ENCODE measurements around the gene F11R. TPM values are rescaled to one million over a fixed set of nuclear protein-coding genes. Genes with fewer than 3 reads are reported as not detected.

F11R gene
- total RNA-seq, 2 experiments from 2014 or later: 13.5 to 25.0 TPM

DNA sequence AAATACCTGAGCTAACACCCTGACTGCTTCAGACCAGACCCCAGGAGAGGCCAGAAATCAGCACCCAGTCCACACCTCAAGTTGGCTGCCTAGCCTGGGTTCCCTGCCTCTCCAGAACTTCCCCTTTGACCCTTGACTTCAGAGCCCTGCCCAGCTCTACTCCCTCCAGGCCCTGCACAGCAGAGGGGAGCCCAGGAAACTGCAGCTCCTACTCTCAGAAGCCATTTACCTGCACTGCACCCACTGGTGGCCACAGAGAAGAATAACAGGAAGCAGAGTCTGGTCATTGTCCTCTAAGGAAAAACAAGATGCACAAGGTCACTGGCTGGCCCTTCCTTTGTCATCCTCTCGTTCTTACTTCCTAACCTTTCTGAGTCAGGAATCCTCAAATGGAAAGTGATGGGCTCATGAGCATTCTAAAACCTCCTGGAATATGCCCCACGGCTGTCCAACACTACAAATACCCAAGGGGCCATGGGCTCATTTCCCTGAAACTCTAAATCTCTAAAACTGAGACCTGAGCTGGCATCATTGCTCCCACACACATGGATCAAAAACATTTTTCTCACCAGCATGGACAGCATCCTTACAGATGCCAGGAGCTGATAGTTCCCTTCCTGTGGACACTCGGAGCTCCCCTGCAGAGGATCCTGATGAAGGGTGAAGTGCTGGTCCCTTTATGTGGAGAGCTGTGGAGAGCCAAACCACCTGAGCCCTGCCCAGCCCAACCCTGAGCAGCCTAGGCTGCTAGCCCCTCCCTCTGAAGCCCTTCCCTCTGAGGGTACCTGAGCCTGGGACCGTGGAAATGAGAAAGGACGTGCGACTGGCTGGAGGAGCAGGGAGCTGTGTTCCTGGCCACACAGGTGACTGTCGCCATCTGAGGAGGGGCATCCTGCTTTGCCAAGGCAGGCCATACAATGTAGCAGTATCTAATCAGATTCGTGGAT lies 66.5 kb downstream of the F11R start, which contains the start of gene ITLN2:
Gene ITLN2, minus strand, starts transcription at position 652 of the 947 bp plus-strand sequence. Its CDS starts 68 bp downstream, at position 584.
- peak within 1 kb of the TSS; percentile 60 for H2AFZ ChIP-seq (ENCODE audit: low read length)
- H4K20me1 ChIP-seq (ENCODE audit: insufficient read depth, low read length): no peaks in the 10 kb centered on the region
- TF ChIP-seq EZH2phosphoT487 (IDR thresholded peaks at IDR 0.05; ENCODE audit: borderline replicate concordance, low read depth, low read length): no peak
- TF ChIP-seq, protein P1, sequence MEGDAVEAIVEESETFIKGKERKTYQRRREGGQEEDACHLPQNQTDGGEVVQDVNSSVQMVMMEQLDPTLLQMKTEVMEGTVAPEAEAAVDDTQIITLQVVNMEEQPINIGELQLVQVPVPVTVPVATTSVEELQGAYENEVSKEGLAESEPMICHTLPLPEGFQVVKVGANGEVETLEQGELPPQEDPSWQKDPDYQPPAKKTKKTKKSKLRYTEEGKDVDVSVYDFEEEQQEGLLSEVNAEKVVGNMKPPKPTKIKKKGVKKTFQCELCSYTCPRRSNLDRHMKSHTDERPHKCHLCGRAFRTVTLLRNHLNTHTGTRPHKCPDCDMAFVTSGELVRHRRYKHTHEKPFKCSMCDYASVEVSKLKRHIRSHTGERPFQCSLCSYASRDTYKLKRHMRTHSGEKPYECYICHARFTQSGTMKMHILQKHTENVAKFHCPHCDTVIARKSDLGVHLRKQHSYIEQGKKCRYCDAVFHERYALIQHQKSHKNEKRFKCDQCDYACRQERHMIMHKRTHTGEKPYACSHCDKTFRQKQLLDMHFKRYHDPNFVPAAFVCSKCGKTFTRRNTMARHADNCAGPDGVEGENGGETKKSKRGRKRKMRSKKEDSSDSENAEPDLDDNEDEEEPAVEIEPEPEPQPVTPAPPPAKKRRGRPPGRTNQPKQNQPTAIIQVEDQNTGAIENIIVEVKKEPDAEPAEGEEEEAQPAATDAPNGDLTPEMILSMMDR (conservative IDR thresholded peaks at IDR 0.05; ENCODE audit: low read length): peak; percentile 90
- no peaks in the 10 kb centered on the region for H3K4me1 ChIP-seq (ENCODE audit: insufficient read depth, low read length, poor library complexity, severe bottlenecking)
- no peaks in the 10 kb centered on the region for H3K36me3 ChIP-seq (ENCODE audit: insufficient read depth, low read length)
- peak; percentile 77 for DNase-seq (ENCODE audit: low spot score)
- POLR2A ChIA-PET: interaction anchor here (0.5 to 0.7 kb wide), 2 partner anchors 121 to 929 kb away, joined by 3 read pairs; no protein-coding TSS in a partner anchor
- H3K9me3 ChIP-seq (ENCODE audit: low read length): no peaks in the 10 kb centered on the region
- CTCF ChIA-PET (ENCODE audit: unreplicated experiment): interaction anchor here (1.3 to 5.1 kb wide), 4 partner anchors 33 to 279 kb away, joined by 4 to 52 read pairs (median 6); no protein-coding TSS in a partner anchor
- no peak within 1 kb of the TSS for H3K4me2 ChIP-seq (ENCODE audit: low read length)
- H3K4me3 ChIP-seq (ENCODE audit: low read depth, low read length, poor library complexity, severe bottlenecking): no peak within 1 kb of the TSS
- no peak within 1 kb of the TSS for H3K27ac ChIP-seq (ENCODE audit: low read depth, low read length, poor library complexity, severe bottlenecking)
- BruUV-seq (replicated peaks): no TSS peak
- intact Hi-C loops (cut with micrococcal nuclease; ENCODE audit: unreplicated experiment): loop anchor here (10.0 kb wide), 1 partner anchor 340 kb away; no protein-coding TSS in a partner anchor
- no peaks in the 10 kb centered on the region for H3K9me2 ChIP-seq (ENCODE audit: insufficient read depth, low read length)
- no peaks in the 10 kb centered on the region for H3K79me2 ChIP-seq (ENCODE audit: insufficient read depth, low read depth, low read length)

GRCh38 chr1:160953030-160953429 lies 67.9 kb downstream of the F11R start:
- BruUV-seq (replicated peaks): no TSS peak
- Histone ChIP-seq H3K79me2 (ENCODE audit: insufficient read depth, low read depth, low read length) (no peaks in the 10 kb centered on the region), H4K20me1 (ENCODE audit: insufficient read depth, low read length) (no peaks in the 10 kb centered on the region), H2AFZ (ENCODE audit: low read length) (no peak overlapping the region), H3K4me2 (ENCODE audit: low read length) (no peak overlapping the region), H3K4me1 (ENCODE audit: insufficient read depth, low read length, poor library complexity, severe bottlenecking) (no peaks in the 10 kb centered on the region), H3K4me3 (ENCODE audit: low read depth, low read length, poor library complexity, severe bottlenecking) (no peak overlapping the region), H3K36me3 (ENCODE audit: insufficient read depth, low read length) (no peaks in the 10 kb centered on the region), H3K9me2 (ENCODE audit: insufficient read depth, low read length) (no peaks in the 10 kb centered on the region), H3K27ac (ENCODE audit: low read depth, low read length, poor library complexity, severe bottlenecking) (no peak overlapping the region), H3K9me3 (ENCODE audit: low read length) (no peaks in the 10 kb centered on the region)
- no peak for TF ChIP-seq EZH2phosphoT487 (IDR thresholded peaks at IDR 0.05; ENCODE audit: borderline replicate concordance, low read depth, low read length)
- TF ChIP-seq, protein P1 (conservative IDR thresholded peaks at IDR 0.05; ENCODE audit: low read length): no peak
- CTCF ChIA-PET (ENCODE audit: unreplicated experiment): interaction anchor here (2.5 to 5.1 kb wide), 2 partner anchors 117 to 272 kb away, joined by 7 to 52 read pairs; no protein-coding TSS in a partner anchor
- POLR2A ChIA-PET: interaction anchor here (1.6 kb wide), 1 partner anchor 122 kb away, joined by 3 read pairs; no protein-coding TSS in a partner anchor
- intact Hi-C loops (cut with micrococcal nuclease; ENCODE audit: unreplicated experiment): loop anchor here (10.0 kb wide), 1 partner anchor 338 kb away; no protein-coding TSS in a partner anchor
- no peak for DNase-seq (ENCODE audit: low spot score)

Measured in OCI-LY7 (cell line).